Stimulated activated memory B cell treated with anti-CD40 and anti-IgM and Interleukin-4, amounts not matched to agents 10 μg/mL and 1 μg/mL and 100 μg/mL, for 72 hours (primary cell): ENCODE data around the gene DDC.
"Not testable (repeated sequence)": the region's sequence is repeated elsewhere in the genome, so short reads cannot be mapped to it uniquely, and the experiment has no call there.

Experiments used
- ATAC-seq: fragments of 150-1000 bp; cut with Tn5 transposase; 2 replicates; pipeline ENCODE4 v1.10.0; 2021
- H3K27ac Mint-ChIP-seq: one replicate; pipeline ENCODE4 v1.8.0; 2022; ENCODE audit warnings: mild to moderate bottlenecking, mixed read lengths
- H3K27me3 Mint-ChIP-seq: one replicate; pipeline ENCODE4 v1.8.0; 2022; ENCODE audit warnings: mixed read lengths
- H3K36me3 Mint-ChIP-seq: one replicate; pipeline ENCODE4 v1.8.0; 2022; ENCODE audit warnings: mixed read lengths
- H3K4me1 Mint-ChIP-seq: one replicate; pipeline ENCODE4 v1.8.0; 2022; ENCODE audit warnings: mixed read lengths
- H3K4me3 Mint-ChIP-seq: one replicate; pipeline ENCODE4 v1.8.0; 2022; ENCODE audit warnings: mild to moderate bottlenecking, moderate library complexity, mixed read lengths
- H3K9me3 Mint-ChIP-seq: one replicate; pipeline ENCODE4 v1.8.0; 2022; ENCODE audit warnings: mixed read lengths

Gene DDC

GRCh38 chr7:50529093-50529862 is 35.9 kb downstream of the DDC start:
- H3K4me1 Mint-ChIP-seq: peaks cover 2% of the 10 kb centered on the region
- no peak overlapping the region for H3K4me3 Mint-ChIP-seq
- no peak for ATAC-seq
- peaks cover 4% of the 10 kb centered on the region for H3K9me3 Mint-ChIP-seq
- H3K27me3 Mint-ChIP-seq: peaks cover 18% of the 10 kb centered on the region
- H3K36me3 Mint-ChIP-seq: no peaks in the 10 kb centered on the region
- H3K27ac Mint-ChIP-seq: no peak overlapping the region

- Mint-ChIP-seq H3K9me3 (peaks cover 4% of the 10 kb centered on the region), H3K36me3 (no peaks in the 10 kb centered on the region), H3K4me1 (no peaks in the 10 kb centered on the region), H3K27me3 (peaks cover 18% of the 10 kb centered on the region), H3K4me3 (no peak overlapping the region), H3K27ac (no peak overlapping the region)
- ATAC-seq: no peak
These were observed 36.7 kb downstream of the DDC start for GRCh38 chr7:50528266-50529092.

- H3K4me3 Mint-ChIP-seq, H3K36me3 Mint-ChIP-seq, H3K4me1 Mint-ChIP-seq, H3K27ac Mint-ChIP-seq, ATAC-seq: not testable (repeated sequence)
- H3K27me3 Mint-ChIP-seq: peaks cover 39% of the 10 kb centered on the region
- H3K9me3 Mint-ChIP-seq: peaks cover 15% of the 10 kb centered on the region
These were observed 45.9 kb downstream of the DDC start for GRCh38 chr7:50519350-50519749.

- no peak for ATAC-seq
- H3K4me1 Mint-ChIP-seq: no peaks in the 10 kb centered on the region
- H3K9me3 Mint-ChIP-seq: peaks cover 9% of the 10 kb centered on the region
- H3K4me3 Mint-ChIP-seq: no peak overlapping the region
- no peaks in the 10 kb centered on the region for H3K36me3 Mint-ChIP-seq
- H3K27me3 Mint-ChIP-seq: peaks cover 71% of the 10 kb centered on the region
- no peak overlapping the region for H3K27ac Mint-ChIP-seq
These were observed 51.9 kb downstream of the DDC start for GRCh38 chr7:50513166-50513871.

- Mint-ChIP-seq H3K27me3 (peaks cover 76% of the 10 kb centered on the region), H3K4me1 (no peaks in the 10 kb centered on the region), H3K4me3 (no peak overlapping the region), H3K9me3 (peaks cover 7% of the 10 kb centered on the region), H3K27ac (no peak overlapping the region), H3K36me3 (no peaks in the 10 kb centered on the region)
- ATAC-seq: no peak
These were observed 52.8 kb downstream of the DDC start for GRCh38 chr7:50512384-50512783.

- no peak for ATAC-seq
- Mint-ChIP-seq H3K27me3 (peaks cover 69% of the 10 kb centered on the region), H3K4me1 (no peaks in the 10 kb centered on the region)
These were observed 55.7 kb downstream of the DDC start for GRCh38 chr7:50509459-50509858.

GRCh38 chr7:50508471-50508943 is 56.7 kb downstream of the DDC start:
- Mint-ChIP-seq H3K4me3 (no peak overlapping the region), H3K27ac (no peak overlapping the region), H3K27me3 (peaks cover 60% of the 10 kb centered on the region), H3K4me1 (no peaks in the 10 kb centered on the region), H3K36me3 (no peaks in the 10 kb centered on the region), H3K9me3 (no peaks in the 10 kb centered on the region)
- no peak for ATAC-seq

More at GRCh38 chr7:50509459-50509858, 55.7 kb downstream of the DDC start:
- Mint-ChIP-seq H3K4me3 (no peak overlapping the region), H3K36me3 (no peaks in the 10 kb centered on the region), H3K9me3 (no peaks in the 10 kb centered on the region), H3K27ac (no peak overlapping the region)

GRCh38 chr7:50507898-50508470 is 57.2 kb downstream of the DDC start:
- Mint-ChIP-seq H3K4me1 (no peaks in the 10 kb centered on the region), H3K36me3 (no peaks in the 10 kb centered on the region), H3K27me3 (peaks cover 55% of the 10 kb centered on the region), H3K27ac (no peak overlapping the region), H3K9me3 (no peaks in the 10 kb centered on the region), H3K4me3 (no peak overlapping the region)
- no peak for ATAC-seq

GRCh38 chr7:50505553-50506210 is 59.5 kb downstream of the DDC start:
- H3K36me3 Mint-ChIP-seq: no peaks in the 10 kb centered on the region
- H3K4me3 Mint-ChIP-seq: no peak overlapping the region
- ATAC-seq: no peak
- H3K27me3 Mint-ChIP-seq: peaks cover 50% of the 10 kb centered on the region
- no peak overlapping the region for H3K27ac Mint-ChIP-seq
- H3K4me1 Mint-ChIP-seq: no peaks in the 10 kb centered on the region
- H3K9me3 Mint-ChIP-seq: peaks cover 3% of the 10 kb centered on the region

GRCh38 chr7:50504646-50505546 is 60.3 kb downstream of the DDC start:
- no peak overlapping the region for H3K27ac Mint-ChIP-seq

GRCh38 chr7:50502947-50503346 is 62.3 kb downstream of the DDC start:
- H3K27ac Mint-ChIP-seq: no peak overlapping the region
- peaks cover 43% of the 10 kb centered on the region for H3K27me3 Mint-ChIP-seq
- H3K9me3 Mint-ChIP-seq: peaks cover 3% of the 10 kb centered on the region
- H3K4me1 Mint-ChIP-seq: no peaks in the 10 kb centered on the region
- ATAC-seq: no peak
- no peak overlapping the region for H3K4me3 Mint-ChIP-seq
- H3K36me3 Mint-ChIP-seq: no peaks in the 10 kb centered on the region

More at GRCh38 chr7:50504646-50505546, 60.3 kb downstream of the DDC start:
- ATAC-seq: no peak
- H3K4me3 Mint-ChIP-seq: no peak overlapping the region
- H3K27me3 Mint-ChIP-seq: peaks cover 53% of the 10 kb centered on the region
- no peaks in the 10 kb centered on the region for H3K36me3 Mint-ChIP-seq
- no peaks in the 10 kb centered on the region for H3K4me1 Mint-ChIP-seq
- H3K9me3 Mint-ChIP-seq: peaks cover 3% of the 10 kb centered on the region

GRCh38 chr7:50502001-50502684 is 63.1 kb downstream of the DDC start:
- no peak for ATAC-seq
- no peak overlapping the region for H3K27ac Mint-ChIP-seq
- no peaks in the 10 kb centered on the region for H3K4me1 Mint-ChIP-seq
- peaks cover 43% of the 10 kb centered on the region for H3K27me3 Mint-ChIP-seq
- no peaks in the 10 kb centered on the region for H3K36me3 Mint-ChIP-seq
- H3K9me3 Mint-ChIP-seq: peaks cover 3% of the 10 kb centered on the region
- no peak overlapping the region for H3K4me3 Mint-ChIP-seq

- Mint-ChIP-seq H3K27ac (no peak overlapping the region), H3K4me3 (no peak overlapping the region), H3K9me3 (peaks cover 3% of the 10 kb centered on the region), H3K4me1 (no peaks in the 10 kb centered on the region), H3K36me3 (no peaks in the 10 kb centered on the region), H3K27me3 (peaks cover 28% of the 10 kb centered on the region)
- ATAC-seq: no peak
These were observed 66.1 kb downstream of the DDC start for GRCh38 chr7:50499092-50499491.
